Neural progenitor cell (in vitro differentiated cells): ENCODE data around the gene SPOPL.

ENCODE experiments used
- CTCF ChIP-seq: fragments of 200-600 bp; sonication (generic); IDR thresholded peaks from 2 replicates; pipeline ENCODE4 v1.5.1; 2017; ENCODE audit warnings: antibody characterized with exemption, mild to moderate bottlenecking
- EZH2 ChIP-seq: fragments of 200-600 bp; sonication (generic); IDR thresholded peaks from 2 replicates; pipeline ENCODE4 v1.6.1; 2017; ENCODE audit warnings: antibody characterized with exemption, mild to moderate bottlenecking, moderate library complexity

- TF ChIP-seq EZH2 = no peak
- no peak for TF ChIP-seq CTCF
Observed at GRCh38 chr2:138617026-138617425, 115.5 kb downstream of the SPOPL start.
